Neural progenitor cell (in vitro differentiated cells): Measurements from ENCODE around the gene WFS1.

ENCODE experiments used
- CTCF ChIP-seq: fragments of 200-600 bp; sonication (generic); IDR thresholded peaks from 2 replicates; pipeline ENCODE4 v1.5.1; 2017; ENCODE audit warnings: antibody characterized with exemption, mild to moderate bottlenecking
- EZH2 ChIP-seq: fragments of 200-600 bp; sonication (generic); IDR thresholded peaks from 2 replicates; pipeline ENCODE4 v1.6.1; 2017; ENCODE audit warnings: antibody characterized with exemption, mild to moderate bottlenecking, moderate library complexity
- EZH2phosphoT487 ChIP-seq: fragments of 200-600 bp; sonication (generic); IDR thresholded peaks from 2 replicates; pipeline ENCODE4 v1.6.1; 2017; ENCODE audit warnings: antibody characterized with exemption

GRCh38 chr4:6251365-6251764, 18.3 kb upstream of the WFS1 start:
- TF ChIP-seq EZH2, result no peak
- no peak for TF ChIP-seq CTCF
- no peak for TF ChIP-seq EZH2phosphoT487
